MM.1S (cell line): Measurements from ENCODE around the gene CD82.

Experiments
- CTCF ChIP-seq: fragments of 300-600 bp; sonication (generic); IDR thresholded peaks from 2 replicates; pipeline ENCODE4 v1.5.1; 2016; ENCODE audit warnings: antibody characterized with exemption, low read length, mixed read lengths
- EZH2phosphoT487 ChIP-seq: fragments of 300-600 bp; sonication (generic); IDR thresholded peaks from 2 replicates; pipeline ENCODE4 v1.6.1; 2018; ENCODE audit warnings: antibody characterized with exemption, low read length

- no peak for TF ChIP-seq CTCF
- no peak for TF ChIP-seq EZH2phosphoT487
Observed at GRCh38 chr11:44548032-44548695, 17.3 kb upstream of the CD82 start.
